ENCODE results near the gene DCC. TPM values are rescaled to one million over a fixed set of nuclear protein-coding genes. Genes with fewer than 3 reads are reported as not detected.

Gene DCC
- total RNA-seq, 1 experiment from 2014 or later = 0.72 TPM

- TF ChIP-seq, protein P1, sequence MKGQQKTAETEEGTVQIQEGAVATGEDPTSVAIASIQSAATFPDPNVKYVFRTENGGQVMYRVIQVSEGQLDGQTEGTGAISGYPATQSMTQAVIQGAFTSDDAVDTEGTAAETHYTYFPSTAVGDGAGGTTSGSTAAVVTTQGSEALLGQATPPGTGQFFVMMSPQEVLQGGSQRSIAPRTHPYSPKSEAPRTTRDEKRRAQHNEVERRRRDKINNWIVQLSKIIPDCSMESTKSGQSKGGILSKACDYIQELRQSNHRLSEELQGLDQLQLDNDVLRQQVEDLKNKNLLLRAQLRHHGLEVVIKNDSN (CRISPR knock-in tag; IDR thresholded peaks at IDR 0.05) = no peak
- no peak for TF ChIP-seq CREB1 (CRISPR knock-in tag; IDR thresholded peaks at IDR 0.05)
- TF ChIP-seq TP53 (CRISPR knock-in tag; IDR thresholded peaks at IDR 0.05) = no peak
- TF ChIP-seq MXD4 (CRISPR knock-in tag; IDR thresholded peaks at IDR 0.05; ENCODE audit: borderline replicate concordance) = no peak
- TF ChIP-seq ZNF425 (CRISPR knock-in tag; conservative IDR thresholded peaks at IDR 0.05) = no peak
- no peak for TF ChIP-seq AR (CRISPR knock-in tag; IDR thresholded peaks at IDR 0.05)
Observed at GRCh38 chr18:53543711-53544110, 1203.7 kb downstream of the DCC start (continued).

DNA sequence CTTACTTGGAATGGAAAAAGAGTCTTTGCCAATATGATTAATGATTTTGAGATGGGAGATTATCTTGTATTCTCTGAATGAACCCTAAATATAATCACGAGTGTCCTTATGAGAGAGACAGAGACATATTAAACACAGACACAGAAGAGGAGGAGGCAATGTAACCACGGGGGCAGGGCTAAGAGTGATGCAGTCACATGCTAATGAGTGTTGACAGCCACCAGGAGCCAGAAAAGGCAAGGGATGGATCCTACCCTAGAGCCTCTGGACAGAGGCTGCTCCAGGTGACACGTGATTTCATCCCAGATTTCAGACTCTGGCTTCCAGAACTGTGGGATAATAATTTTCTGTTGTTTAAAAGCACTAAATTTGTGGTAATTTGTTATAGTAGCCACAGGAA, 1204.9 kb downstream of the DCC start:
- Mint-ChIP-seq H3K4me3 (no peak overlapping the region), H3K4me1 (peaks cover 46% of the 10 kb centered on the region), H3K27me3 (ENCODE audit: low read depth) (no peaks in the 10 kb centered on the region), H3K27ac (no peak overlapping the region), H3K36me3 (peaks cover under 1% of the 10 kb centered on the region), H3K9me3 (peaks cover 7% of the 10 kb centered on the region)
- CTCF ChIA-PET = no interaction called here
- ATAC-seq (peak; percentile 92), DNase-seq (ENCODE audit: low spot score) (no peak)
- no peak for TF ChIP-seq ZNF219 (CRISPR knock-in tag; IDR thresholded peaks at IDR 0.05; ENCODE audit: borderline replicate concordance)
- no peak for TF ChIP-seq ZNF317 (CRISPR knock-in tag; IDR thresholded peaks at IDR 0.05; ENCODE audit: borderline replicate concordance, low read depth)
- TF ChIP-seq, protein P1 (CRISPR knock-in tag; IDR thresholded peaks at IDR 0.05) = no peak
- TF ChIP-seq, protein P2, sequence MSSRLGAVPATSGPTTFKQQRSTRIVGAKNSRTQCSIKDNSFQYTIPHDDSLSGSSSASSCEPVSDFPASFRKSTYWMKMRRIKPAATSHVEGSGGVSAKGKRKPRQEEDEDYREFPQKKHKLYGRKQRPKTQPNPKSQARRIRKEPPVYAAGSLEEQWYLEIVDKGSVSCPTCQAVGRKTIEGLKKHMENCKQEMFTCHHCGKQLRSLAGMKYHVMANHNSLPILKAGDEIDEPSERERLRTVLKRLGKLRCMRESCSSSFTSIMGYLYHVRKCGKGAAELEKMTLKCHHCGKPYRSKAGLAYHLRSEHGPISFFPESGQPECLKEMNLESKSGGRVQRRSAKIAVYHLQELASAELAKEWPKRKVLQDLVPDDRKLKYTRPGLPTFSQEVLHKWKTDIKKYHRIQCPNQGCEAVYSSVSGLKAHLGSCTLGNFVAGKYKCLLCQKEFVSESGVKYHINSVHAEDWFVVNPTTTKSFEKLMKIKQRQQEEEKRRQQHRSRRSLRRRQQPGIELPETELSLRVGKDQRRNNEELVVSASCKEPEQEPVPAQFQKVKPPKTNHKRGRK (CRISPR knock-in tag; IDR thresholded peaks at IDR 0.05; ENCODE audit: borderline replicate concordance) = no peak
- no peak for TF ChIP-seq ZNF138 (CRISPR knock-in tag; conservative IDR thresholded peaks at IDR 0.05)
- no peak for TF ChIP-seq OVOL2 (CRISPR knock-in tag; IDR thresholded peaks at IDR 0.05; ENCODE audit: borderline replicate concordance)
- no peak for TF ChIP-seq HMGA2 (CRISPR knock-in tag; IDR thresholded peaks at IDR 0.05)
- TF ChIP-seq IRF1 (CRISPR knock-in tag; IDR thresholded peaks at IDR 0.05) = no peak
- TF ChIP-seq, protein P3, sequence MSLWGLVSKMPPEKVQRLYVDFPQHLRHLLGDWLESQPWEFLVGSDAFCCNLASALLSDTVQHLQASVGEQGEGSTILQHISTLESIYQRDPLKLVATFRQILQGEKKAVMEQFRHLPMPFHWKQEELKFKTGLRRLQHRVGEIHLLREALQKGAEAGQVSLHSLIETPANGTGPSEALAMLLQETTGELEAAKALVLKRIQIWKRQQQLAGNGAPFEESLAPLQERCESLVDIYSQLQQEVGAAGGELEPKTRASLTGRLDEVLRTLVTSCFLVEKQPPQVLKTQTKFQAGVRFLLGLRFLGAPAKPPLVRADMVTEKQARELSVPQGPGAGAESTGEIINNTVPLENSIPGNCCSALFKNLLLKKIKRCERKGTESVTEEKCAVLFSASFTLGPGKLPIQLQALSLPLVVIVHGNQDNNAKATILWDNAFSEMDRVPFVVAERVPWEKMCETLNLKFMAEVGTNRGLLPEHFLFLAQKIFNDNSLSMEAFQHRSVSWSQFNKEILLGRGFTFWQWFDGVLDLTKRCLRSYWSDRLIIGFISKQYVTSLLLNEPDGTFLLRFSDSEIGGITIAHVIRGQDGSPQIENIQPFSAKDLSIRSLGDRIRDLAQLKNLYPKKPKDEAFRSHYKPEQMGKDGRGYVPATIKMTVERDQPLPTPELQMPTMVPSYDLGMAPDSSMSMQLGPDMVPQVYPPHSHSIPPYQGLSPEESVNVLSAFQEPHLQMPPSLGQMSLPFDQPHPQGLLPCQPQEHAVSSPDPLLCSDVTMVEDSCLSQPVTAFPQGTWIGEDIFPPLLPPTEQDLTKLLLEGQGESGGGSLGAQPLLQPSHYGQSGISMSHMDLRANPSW (CRISPR knock-in tag; conservative IDR thresholded peaks at IDR 0.05; ENCODE audit: low read depth) = no peak
- no peak for TF ChIP-seq FOXP1 (CRISPR knock-in tag; IDR thresholded peaks at IDR 0.05; ENCODE audit: borderline replicate concordance)
- no peak for TF ChIP-seq ATF2 (CRISPR knock-in tag; IDR thresholded peaks at IDR 0.05; ENCODE audit: borderline replicate concordance, low read depth)
- TF ChIP-seq ZNF232 (CRISPR knock-in tag; IDR thresholded peaks at IDR 0.05) = no peak
- POLR2A ChIA-PET = no interaction called here
